Mesenchymal stem cell (in vitro differentiated cells and primary cell): ENCODE measurements around the gene SLC16A3.

ENCODE experiments used
- DNase-seq: peaks from one replicate; pipeline ENCODE4 v3.0.0-alpha.2; 2013
- H2AFZ ChIP-seq: one replicate; pipeline ENCODE4 v1.6.1; 2013; ENCODE audit warnings: low read depth, mild to moderate bottlenecking, control low read depth, inconsistent platforms, low read length, moderate library complexity
- H2AK5ac ChIP-seq: 2 replicates; pipeline ENCODE4 v1.6.1; 2013; ENCODE audit warnings: low read length, moderate library complexity, mild to moderate bottlenecking, inconsistent platforms; ENCODE audit not compliant: severe bottlenecking
- H2BK120ac ChIP-seq: one replicate; pipeline ENCODE4 v1.6.1; 2013; ENCODE audit warnings: low read depth, mild to moderate bottlenecking, inconsistent platforms, low read length, moderate library complexity
- H2BK12ac ChIP-seq, 2 experiments: one replicate each; pipeline ENCODE4 v1.6.1; 2013; ENCODE audit warnings: inconsistent platforms in 2 of 2, low read length in 2 of 2, mild to moderate bottlenecking in 2 of 2, moderate library complexity in 2 of 2, control low read depth in 1 of 2
- H2BK15ac ChIP-seq: one replicate; pipeline ENCODE4 v1.6.1; 2013; ENCODE audit warnings: mild to moderate bottlenecking, low read depth, inconsistent platforms; ENCODE audit not compliant: poor library complexity, severe bottlenecking
- H2BK5ac ChIP-seq: 2 replicates; pipeline ENCODE4 v1.6.1; 2013; ENCODE audit warnings: low read depth, mild to moderate bottlenecking, low read length, control low read depth, inconsistent platforms; ENCODE audit not compliant: poor library complexity, severe bottlenecking
- H3K14ac ChIP-seq, 2 experiments: one replicate each; pipeline ENCODE4 v1.6.1; 2013; ENCODE audit warnings: inconsistent platforms in 2 of 2, low read length in 2 of 2, control low read depth in 1 of 2, mild to moderate bottlenecking in 1 of 2, moderate library complexity in 1 of 2
- H3K18ac ChIP-seq, 2 experiments: one replicate each; pipeline ENCODE4 v1.6.1; 2013; ENCODE audit warnings: inconsistent platforms in 2 of 2, low read length in 2 of 2, control low read depth in 1 of 2, low read depth in 1 of 2, mild to moderate bottlenecking in 1 of 2
- H3K23ac ChIP-seq, 2 experiments: one replicate each; pipeline ENCODE4 v1.6.1; 2013; ENCODE audit warnings: inconsistent platforms in 2 of 2, low read length in 2 of 2, mild to moderate bottlenecking in 2 of 2, moderate library complexity in 2 of 2, control low read depth in 1 of 2
- H3K27ac ChIP-seq: 2 replicates; pipeline ENCODE4 v1.5.1; 2013; ENCODE audit warnings: mild to moderate bottlenecking, moderate library complexity, low read length, control low read depth, inconsistent platforms; ENCODE audit not compliant: poor library complexity, severe bottlenecking
- H3K27me3 ChIP-seq, 2 experiments: 2 replicates each; pipeline versions ENCODE4 v1.6.1 to v1.7.0; 2013; ENCODE audit warnings: low read length in 2 of 2, mild to moderate bottlenecking in 2 of 2, moderate library complexity in 2 of 2, control low read depth in 1 of 2, inconsistent platforms in 1 of 2; ENCODE audit not compliant: control insufficient read depth in 1 of 2, insufficient read depth in 1 of 2
- H3K36me3 ChIP-seq, 2 experiments: 2 replicates each; pipeline versions ENCODE4 v1.6.1 to v1.7.0; 2013; ENCODE audit warnings: low read length in 2 of 2, control low read depth in 1 of 2, inconsistent platforms in 1 of 2, low read depth in 1 of 2, mild to moderate bottlenecking in 1 of 2; ENCODE audit not compliant: insufficient read depth in 2 of 2, control insufficient read depth in 1 of 2
- H3K4ac ChIP-seq, 2 experiments: one replicate each; pipeline ENCODE4 v1.6.1; 2013; ENCODE audit warnings: inconsistent platforms in 2 of 2, low read length in 2 of 2, mild to moderate bottlenecking in 2 of 2, moderate library complexity in 2 of 2, control low read depth in 1 of 2, low read depth in 1 of 2
- H3K4me1 ChIP-seq: 2 replicates; pipeline ENCODE4 v1.6.1; 2013; ENCODE audit warnings: low read depth, low read length, control low read depth; ENCODE audit not compliant: control insufficient read depth, insufficient read depth
- H3K4me2 ChIP-seq: 2 replicates; pipeline ENCODE4 v1.6.1; 2013; ENCODE audit warnings: low read length, mild to moderate bottlenecking, inconsistent platforms; ENCODE audit not compliant: poor library complexity, severe bottlenecking
- H3K4me3 ChIP-seq, 2 experiments: 2 replicates each; pipeline versions ENCODE4 v1.5.1 to v1.7.0; 2013; ENCODE audit warnings: low read length in 2 of 2, mild to moderate bottlenecking in 2 of 2, control low read depth in 1 of 2, low read depth in 1 of 2; ENCODE audit not compliant: insufficient read depth in 1 of 2
- H3K79me1 ChIP-seq: replicated peaks from 2 replicates; pipeline ENCODE4 v1.6.1; 2013; ENCODE audit warnings: mild to moderate bottlenecking, control low read depth, low read length, inconsistent platforms; ENCODE audit not compliant: poor library complexity, severe bottlenecking
- H3K9ac ChIP-seq: 2 replicates; pipeline ENCODE4 v1.7.0; 2013; ENCODE audit warnings: mild to moderate bottlenecking, low read length, moderate library complexity
- H3K9me3 ChIP-seq: 2 replicates; pipeline ENCODE4 v1.7.0; 2013; ENCODE audit warnings: mild to moderate bottlenecking, low read length; ENCODE audit not compliant: control insufficient read depth
- H4K8ac ChIP-seq: one replicate; pipeline ENCODE4 v1.6.1; 2013; ENCODE audit warnings: inconsistent platforms, mild to moderate bottlenecking, low read length, moderate library complexity
- H4K91ac ChIP-seq: one replicate; pipeline ENCODE4 v1.6.1; 2013; ENCODE audit warnings: mild to moderate bottlenecking, low read length, inconsistent platforms
- whole genome bisulfite sequencing: methylation state at CpG from one replicate; pipeline ENCODE4 v1.1.7; 2013; ENCODE audit warnings: mixed read lengths; 5-methylcytosine and 5-hydroxymethylcytosine counted together

The SLC16A3 gene

GRCh38 chr17:82267575-82268379 is 38.9 kb downstream of the SLC16A3 start:
- Histone ChIP-seq H3K27me3 (no peaks in the 10 kb centered on the region), H3K4me1 (peaks cover 44% of the 10 kb centered on the region), H3K4me2 (peak overlapping the region; percentile 63), H4K8ac (no peak overlapping the region), H3K18ac (peak overlapping the region; percentile 15 to 16), H3K79me1 (no peaks in the 10 kb centered on the region), H3K9ac (peak overlapping the region; percentile 78), H3K23ac (no peak overlapping the region), H4K91ac (no peak overlapping the region), H3K27ac (peak overlapping the region; percentile 96), H2BK120ac (no peak overlapping the region), H3K9me3 (no peaks in the 10 kb centered on the region), H2AK5ac (no peak overlapping the region), H2BK5ac (peak overlapping the region; percentile 90), H3K4me3 (peak overlapping the region; percentile 10 to 64), H3K14ac (peak overlapping the region in 1 of 2 experiments; percentile 81), H3K4ac (no peak overlapping the region), H2AFZ (no peak overlapping the region), H2BK15ac (no peak overlapping the region), H3K36me3 (peaks cover 61% of the 10 kb centered on the region in 2 experiments), H2BK12ac (peak overlapping the region in 1 of 2 experiments; percentile 7)
- 40% methylated on average over 21 of the region's 21 CpGs for WGBS
- DNase-seq = peak; percentile 98

- peak overlapping the region; percentile 15 for H3K27ac ChIP-seq
- H2AFZ ChIP-seq = no peak overlapping the region
- peak overlapping the region in 1 of 2 experiments; percentile 26 for H3K14ac ChIP-seq
- no peaks in the 10 kb centered on the region for H3K9me3 ChIP-seq
- H3K9ac ChIP-seq = no peak overlapping the region
- H2BK120ac ChIP-seq = no peak overlapping the region
- H3K36me3 ChIP-seq = peaks cover 46 to 47% of the 10 kb centered on the region in 2 experiments
- no peak overlapping the region for H3K4ac ChIP-seq
- no peak overlapping the region for H3K4me3 ChIP-seq
- no peak overlapping the region for H4K8ac ChIP-seq
- no peak for DNase-seq
- no peak overlapping the region for H4K91ac ChIP-seq
- H3K23ac ChIP-seq = peak overlapping the region in 1 of 2 experiments; percentile 66
- 87% methylated on average over 10 of the region's 10 CpGs for WGBS
- H3K27me3 ChIP-seq = no peaks in the 10 kb centered on the region
- H3K4me1 ChIP-seq = peaks cover 51% of the 10 kb centered on the region
- peaks cover 6% of the 10 kb centered on the region for H3K79me1 ChIP-seq
- H3K4me2 ChIP-seq = peak overlapping the region; percentile 11
- peak overlapping the region; percentile 19 for H2AK5ac ChIP-seq
- no peak overlapping the region for H2BK12ac ChIP-seq
- H2BK5ac ChIP-seq = no peak overlapping the region
- peak overlapping the region in 1 of 2 experiments; percentile 53 for H3K18ac ChIP-seq
- no peak overlapping the region for H2BK15ac ChIP-seq
Measured at GRCh38 chr17:82269138-82269881, 40.5 kb downstream of the SLC16A3 start.

GRCh38 chr17:82269882-82270500 is 41.1 kb downstream of the SLC16A3 start:
- Histone ChIP-seq H3K9ac (no peak overlapping the region), H3K79me1 (peaks cover 8% of the 10 kb centered on the region), H4K91ac (no peak overlapping the region), H2BK15ac (no peak overlapping the region), H4K8ac (no peak overlapping the region), H2BK12ac (no peak overlapping the region), H3K14ac (no peak overlapping the region), H3K4me2 (no peak overlapping the region), H3K4me3 (no peak overlapping the region), H2BK5ac (no peak overlapping the region), H3K27ac (peak overlapping the region; percentile 15), H3K23ac (no peak overlapping the region), H3K4me1 (peaks cover 52% of the 10 kb centered on the region), H3K18ac (peak overlapping the region in 1 of 2 experiments; percentile 53), H3K27me3 (no peaks in the 10 kb centered on the region), H2BK120ac (no peak overlapping the region), H2AFZ (no peak overlapping the region), H3K36me3 (peaks cover 39 to 43% of the 10 kb centered on the region in 2 experiments), H3K9me3 (no peaks in the 10 kb centered on the region), H3K4ac (no peak overlapping the region), H2AK5ac (peak overlapping the region; percentile 19)
- no peak for DNase-seq
- WGBS = 95% methylated on average over 13 of the region's 13 CpGs

GRCh38 chr17:82270651-82271050 is 41.8 kb downstream of the SLC16A3 start:
- Histone ChIP-seq H4K8ac (no peak overlapping the region), H2AK5ac (no peak overlapping the region), H2BK5ac (no peak overlapping the region), H3K79me1 (peaks cover 8% of the 10 kb centered on the region), H3K36me3 (peaks cover 33 to 36% of the 10 kb centered on the region in 2 experiments), H2BK15ac (no peak overlapping the region), H3K27ac (no peak overlapping the region), H3K4me2 (no peak overlapping the region), H3K18ac (no peak overlapping the region), H3K4ac (no peak overlapping the region), H3K14ac (no peak overlapping the region), H3K9ac (no peak overlapping the region), H2AFZ (no peak overlapping the region), H3K9me3 (no peaks in the 10 kb centered on the region), H3K23ac (no peak overlapping the region), H3K4me1 (peaks cover 52% of the 10 kb centered on the region), H2BK12ac (no peak overlapping the region), H3K27me3 (no peaks in the 10 kb centered on the region), H2BK120ac (no peak overlapping the region), H3K4me3 (no peak overlapping the region), H4K91ac (no peak overlapping the region)
- DNase-seq = no peak
- WGBS = 98% methylated on average over 12 of the region's 12 CpGs
